Sigmoid colon (tissue), 7 donors: ENCODE results near the gene PRKAA2. TPM values are rescaled to one million over a fixed set of nuclear protein-coding genes. Genes with fewer than 3 reads are reported as not detected.

ENCODE experiments used
- DNase-seq: peaks from one replicate; pipeline ENCODE4 v3.0.0-alpha.2; 2019
- H3K27ac ChIP-seq, 4 donors: fragments of 200-600 bp; sonication (generic); one replicate each; pipeline ENCODE4 v1.5.1; 2016 to 2019; ENCODE audit warnings: mild to moderate bottlenecking in 1 of 4
- H3K27me3 ChIP-seq, 3 donors: fragments of 200-600 bp; sonication (generic); one replicate each; pipeline ENCODE4 v1.5.1; 2019; ENCODE audit warnings: mild to moderate bottlenecking in 1 of 3
- H3K36me3 ChIP-seq, 4 donors: fragments of 200-600 bp; sonication (generic); one replicate each; pipeline ENCODE4 v1.5.1; 2016 to 2019
- H3K4me1 ChIP-seq, 4 donors: fragments of 200-600 bp; sonication (generic); one replicate each; pipeline ENCODE4 v1.5.1; 2017 to 2019
- H3K4me3 ChIP-seq, 4 donors: fragments of 200-600 bp; sonication (generic); one replicate each; pipeline ENCODE4 v1.5.1; 2017 to 2019; ENCODE audit warnings: mild to moderate bottlenecking in 2 of 4, moderate library complexity in 1 of 4
- H3K9me3 ChIP-seq, 4 donors: fragments of 200-600 bp in 3 of 4; sonication (generic) in 3 of 4; one replicate each; pipeline versions ENCODE4 v1.5.1 to v1.6.1; 2013 to 2019
- CTCF ChIP-seq, 4 experiments: fragments of 450-650 bp in 3 of 4; fragments of 200-600 bp in 1 of 4; IDR thresholded peaks; one replicate each; pipeline ENCODE4 v1.5.1; 2016 to 2019; ENCODE audit warnings: antibody characterized with exemption in 4 of 4, mild to moderate bottlenecking in 3 of 4, moderate library complexity in 2 of 4
- EP300 ChIP-seq, 4 donors: sonication (generic); formaldehyde crosslinking; IDR thresholded peaks; one replicate each; pipeline ENCODE4 v1.6.1; 2017; ENCODE audit warnings: antibody characterized with exemption in 4 of 4
- POLR2A ChIP-seq, 2 donors: fragments of 450-650 bp; IDR thresholded peaks; one replicate each; pipeline ENCODE4 v1.6.1; 2016; ENCODE audit warnings: antibody characterized with exemption in 2 of 2, mild to moderate bottlenecking in 2 of 2, moderate library complexity in 2 of 2
- POLR2AphosphoS5 ChIP-seq, 4 donors: sonication (generic); formaldehyde crosslinking; IDR thresholded peaks; one replicate each; pipeline ENCODE4 v1.6.1; 2017; ENCODE audit warnings: antibody characterized with exemption in 4 of 4
- WGBS, 2 donors: extraction: QIAGEN DNeasy Blood & Tissue Kit; methylation state at CpG; one replicate each; pipeline ENCODE4 v1.1.7; 2013; 5-methylcytosine and 5-hydroxymethylcytosine counted together
- intact Hi-C: fragments of 100-400 bp; cut with DNase I; formaldehyde crosslinking; loops from one replicate; pipeline ENCODE4 v1.15.1; 2023
- polyA plus RNA-seq, 3 donors: library from polyadenylated mRNA; stranded (reverse); fragments of 200-250 nt; gene quantifications; one replicate each; pipeline ENCODE4 v1.2.3, GENCODE V29; 2013
- total RNA-seq, 4 donors: library from RNA; depleted of rRNA; stranded (reverse); fragments of >200 nt; gene quantifications; one replicate each; pipeline ENCODE4 v1.1.0, GENCODE V29; 2016
- donor health status: healthy with polysubstance abuse.
- donor health status: Bipolar disorder and iron deficiency.
- donor health status: healthy.

Gene PRKAA2
- total and polyA plus RNA-seq, 7 donors = 0.23 to 30.8 (median 25.3) TPM

- Histone ChIP-seq H3K4me1 (peaks cover 0 to 23% (median 14%) of the 10 kb centered on the region in 4 donors), H3K9me3 (no peaks in the 10 kb centered on the region), H3K27me3 (no peaks in the 10 kb centered on the region), H3K4me3 (peak overlapping the region; percentile 50 to 78 (median 74)), H3K27ac (peak overlapping the region; percentile 83 to 90 (median 86)), H3K36me3 (no peaks in the 10 kb centered on the region)
- 4 to 10% methylated on average over 18 of the region's 18 CpGs for WGBS, 2 donors
- TF ChIP-seq EP300 (IDR thresholded peaks at IDR 0.05) (no peak), POLR2A (IDR thresholded peaks at IDR 0.05) (no peak), POLR2AphosphoS5 (IDR thresholded peaks at IDR 0.05) (no peak), CTCF (IDR thresholded peaks at IDR 0.05) (no peak)
- peak; percentile 66 for DNase-seq
- intact Hi-C loops = no loop called here
Measured at GRCh38 chr1:56645677-56646305, 677 bp downstream of the PRKAA2 start.

GRCh38 chr1:56646611-56647010 is 1.5 kb downstream of the PRKAA2 start:
- 20 to 56% methylated on average over 3 of the region's 3 CpGs for WGBS, 2 donors

GRCh38 chr1:56647106-56647505 is 2.0 kb downstream of the PRKAA2 start:
- no peaks in the 10 kb centered on the region for H3K36me3 ChIP-seq
- TF ChIP-seq EP300 (IDR thresholded peaks at IDR 0.05) (no peak), POLR2A (IDR thresholded peaks at IDR 0.05) (no peak), CTCF (IDR thresholded peaks at IDR 0.05) (no peak), POLR2AphosphoS5 (IDR thresholded peaks at IDR 0.05) (no peak)
- peak overlapping the region in 3 of 4 donors; percentile 83 to 87 (median 85) for H3K27ac ChIP-seq
- 47 to 67% methylated on average over 1 of the region's 1 CpG for WGBS, 2 donors
- H3K4me3 ChIP-seq = peak overlapping the region in 1 of 4 donors; percentile 78
- H3K9me3 ChIP-seq = no peaks in the 10 kb centered on the region
- intact Hi-C loops = no loop called here
- DNase-seq = no peak
- peaks cover 0 to 23% (median 14%) of the 10 kb centered on the region in 4 donors for H3K4me1 ChIP-seq
- H3K27me3 ChIP-seq = no peaks in the 10 kb centered on the region

More at GRCh38 chr1:56646611-56647010, 1.5 kb downstream of the PRKAA2 start:
- H3K27me3 ChIP-seq = no peaks in the 10 kb centered on the region
- peaks cover 0 to 23% (median 14%) of the 10 kb centered on the region in 4 donors for H3K4me1 ChIP-seq
- TF ChIP-seq EP300 (IDR thresholded peaks at IDR 0.05) (no peak), CTCF (IDR thresholded peaks at IDR 0.05) (no peak), POLR2A (IDR thresholded peaks at IDR 0.05) (no peak), POLR2AphosphoS5 (IDR thresholded peaks at IDR 0.05) (no peak)
- no peak for DNase-seq
- intact Hi-C loops = no loop called here
- H3K4me3 ChIP-seq = peak overlapping the region in 3 of 4 donors; percentile 73 to 78 (median 74)
- H3K27ac ChIP-seq = peak overlapping the region; percentile 83 to 90 (median 86)
- H3K36me3 ChIP-seq = no peaks in the 10 kb centered on the region
- no peaks in the 10 kb centered on the region for H3K9me3 ChIP-seq

GRCh38 chr1:56648546-56648945 is 3.4 kb downstream of the PRKAA2 start:
- DNase-seq = no peak
- TF ChIP-seq POLR2AphosphoS5 (IDR thresholded peaks at IDR 0.05) (no peak), CTCF (IDR thresholded peaks at IDR 0.05) (no peak), POLR2A (IDR thresholded peaks at IDR 0.05) (no peak), EP300 (IDR thresholded peaks at IDR 0.05) (no peak)
- Histone ChIP-seq H3K9me3 (no peaks in the 10 kb centered on the region), H3K27ac (no peak overlapping the region), H3K4me1 (peaks cover 0 to 23% (median 15%) of the 10 kb centered on the region in 4 donors), H3K36me3 (no peaks in the 10 kb centered on the region), H3K4me3 (no peak overlapping the region), H3K27me3 (no peaks in the 10 kb centered on the region)
- WGBS, 2 donors = 73 to 84% methylated on average over 4 of the region's 4 CpGs
- intact Hi-C loops = no loop called here
